ENCODE data around the gene ARHGAP28. TPM values are rescaled to one million over a fixed set of nuclear protein-coding genes. Genes with fewer than 3 reads are reported as not detected.

The ARHGAP28 gene

DNA sequence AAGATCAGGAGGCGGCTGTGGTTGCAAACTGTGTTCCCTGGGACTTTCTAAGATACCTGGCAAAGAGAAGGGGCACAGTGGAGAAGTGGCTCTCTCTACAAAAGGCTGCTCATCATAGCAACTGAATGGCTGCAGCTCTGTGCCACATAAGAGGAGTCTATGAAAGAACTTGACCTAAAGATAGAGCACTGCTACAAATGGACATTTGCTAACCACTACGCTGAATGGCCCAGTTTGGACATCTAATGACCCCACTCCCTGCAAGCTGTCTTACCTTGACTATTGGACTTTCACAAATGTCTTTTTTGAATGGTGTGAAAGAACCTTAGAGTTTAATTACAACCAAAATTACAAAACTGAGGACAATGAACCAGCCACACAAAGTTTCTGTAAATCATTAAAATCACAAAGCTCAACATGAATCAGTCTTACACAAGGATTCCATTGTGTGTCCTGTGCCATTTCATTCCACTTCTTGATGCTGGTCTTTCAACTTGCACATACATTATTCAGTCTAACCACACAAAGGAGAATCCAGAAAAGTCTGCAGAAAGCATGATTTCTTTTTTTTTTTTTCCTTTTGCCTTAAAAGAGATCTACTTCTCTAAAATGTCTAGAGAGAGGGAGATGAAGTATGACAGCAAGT lies 234.1 kb downstream of the ARHGAP28 start:
- H2BK15ac ChIP-seq (ENCODE audit: low read depth, poor library complexity, severe bottlenecking), result no peak overlapping the region
- no peak overlapping the region for H3K27ac ChIP-seq (ENCODE audit: low read length, poor library complexity, severe bottlenecking)
- H3K4me3 ChIP-seq (ENCODE audit: insufficient read depth in 1 of 2, low read depth in 1 of 2, low read length in 2 of 2), result no peak overlapping the region
- no peak overlapping the region for H2BK5ac ChIP-seq (ENCODE audit: low read depth, low read length, poor library complexity, severe bottlenecking)
- no peak overlapping the region for H2BK120ac ChIP-seq (ENCODE audit: low read depth, low read length)
- H3K18ac ChIP-seq (ENCODE audit: low read depth in 1 of 2, low read length in 2 of 2), result no peak overlapping the region
- no peak overlapping the region for H4K91ac ChIP-seq (ENCODE audit: low read length)
- no peak overlapping the region for H3K9ac ChIP-seq (ENCODE audit: low read length)
- WGBS, result 81% methylated on average over 1 of the region's 2 CpGs
- H3K23ac ChIP-seq (ENCODE audit: low read length in 2 of 2), result no peak overlapping the region
- no peak overlapping the region for H2BK12ac ChIP-seq (ENCODE audit: low read length in 2 of 2)
- H3K4ac ChIP-seq (ENCODE audit: low read depth in 1 of 2, low read length in 2 of 2), result no peak overlapping the region
- H3K4me2 ChIP-seq (ENCODE audit: low read length, poor library complexity, severe bottlenecking), result no peak overlapping the region
- H3K36me3 ChIP-seq (ENCODE audit: control insufficient read depth in 1 of 2, insufficient read depth in 2 of 2, low read depth in 1 of 2, low read length in 2 of 2), result peaks cover 0 to 74% of the 10 kb centered on the region in 2 experiments
- no peak for DNase-seq
- H4K8ac ChIP-seq (ENCODE audit: low read length), result no peak overlapping the region
- no peaks in the 10 kb centered on the region for H3K9me3 ChIP-seq (ENCODE audit: control insufficient read depth, low read length)
- no peak overlapping the region for H2AFZ ChIP-seq (ENCODE audit: low read depth, low read length)
- H3K4me1 ChIP-seq (ENCODE audit: control insufficient read depth, insufficient read depth, low read depth, low read length), result peaks cover 8% of the 10 kb centered on the region
- H3K14ac ChIP-seq (ENCODE audit: low read length in 2 of 2), result no peak overlapping the region
- no peaks in the 10 kb centered on the region for H3K27me3 ChIP-seq (ENCODE audit: control insufficient read depth in 1 of 2, insufficient read depth in 1 of 2, low read length in 2 of 2)
- H2AK5ac ChIP-seq (ENCODE audit: low read length, severe bottlenecking), result no peak overlapping the region
- H3K79me1 ChIP-seq (replicated peaks; ENCODE audit: low read length, poor library complexity, severe bottlenecking), result no peaks in the 10 kb centered on the region

Small RNAs within 50 kb of the gene (small RNA-seq; reads per million reads assigned to genes)
- gene RNU6-916P (ENCODE audit: low read depth), result not detected
